A673 (cell line): Measurements from ENCODE around the gene KCNIP4. TPM values are rescaled to one million over a fixed set of nuclear protein-coding genes. Genes with fewer than 3 reads are reported as not detected.

Experiments
- BruUV-seq: library from RNA; stranded (reverse); fragments of 400-500 nt; replicated peaks from 2 replicates; lab custom pipeline; 2021; lab: Mats Ljungman, UMichigan
- CTCF ChIA-PET: fragments of 300-600 bp; sonication (Branson Sonifier 250); formaldehyde crosslinking; loops from one replicate; lab custom pipeline; 2022; ENCODE audit warnings: antibody characterized with exemption; lab: Charles Lee
- POLR2A ChIA-PET: fragments of 300-600 bp; sonication (Branson Sonifier 250); formaldehyde crosslinking; loops from one replicate; lab custom pipeline; 2022; ENCODE audit warnings: antibody characterized with exemption; ENCODE audit not compliant: low non-redundant PET; lab: Charles Lee
- DNase-seq: peaks from one replicate; pipeline ENCODE4 v3.0.0-alpha.2; 2015; ENCODE audit warnings: low spot score
- H3K27ac ChIP-seq: fragments of 200-600 bp; sonication (generic); 2 replicates; pipeline ENCODE4 v1.5.1; 2016; ENCODE audit warnings: mixed run types, low read depth, mild to moderate bottlenecking, mixed read lengths, antibody characterized with exemption, low read length; ENCODE audit not compliant: poor library complexity, severe bottlenecking
- H3K27me3 ChIP-seq: fragments of 200-600 bp; sonication (generic); replicated peaks from 2 replicates; pipeline ENCODE4 v1.6.1; 2017; ENCODE audit warnings: mixed run types, low read depth, mild to moderate bottlenecking, mixed read lengths, antibody characterized with exemption, low read length; ENCODE audit not compliant: insufficient read depth, poor library complexity
- H3K36me3 ChIP-seq: fragments of 200-600 bp; sonication (generic); 2 replicates; pipeline ENCODE4 v1.6.1; 2016; ENCODE audit warnings: mixed run types, mild to moderate bottlenecking, mixed read lengths, antibody characterized with exemption, low read length; ENCODE audit not compliant: insufficient read depth, poor library complexity, severe bottlenecking
- H3K4me1 ChIP-seq: fragments of 200-600 bp; sonication (generic); 2 replicates; pipeline ENCODE4 v1.6.1; 2017; ENCODE audit warnings: mixed run types, mild to moderate bottlenecking, mixed read lengths, antibody characterized with exemption, low read length; ENCODE audit not compliant: insufficient read depth, poor library complexity, severe bottlenecking
- H3K4me3 ChIP-seq: fragments of 200-600 bp; sonication (generic); 2 replicates; pipeline ENCODE4 v1.5.1; 2016; ENCODE audit warnings: low read depth, mixed run types, mild to moderate bottlenecking, mixed read lengths, low read length; ENCODE audit not compliant: poor library complexity, severe bottlenecking
- H3K9me3 ChIP-seq: fragments of 200-600 bp; sonication (generic); 2 replicates; pipeline ENCODE4 v1.6.1; 2016; ENCODE audit warnings: mixed run types, low read depth, mild to moderate bottlenecking, mixed read lengths, antibody characterized with exemption, low read length; ENCODE audit not compliant: poor library complexity, severe bottlenecking
- CTCF ChIP-seq: fragments of 300-800, 200-600 bp; sonication (generic); conservative IDR thresholded peaks from 2 replicates; pipeline ENCODE4 v1.5.1; 2017; ENCODE audit warnings: low read depth, mild to moderate bottlenecking, antibody characterized with exemption, low read length, moderate library complexity, mixed read lengths
- EZH2 ChIP-seq: fragments of 200-600 bp; sonication (generic); IDR thresholded peaks from 2 replicates; pipeline ENCODE4 v1.6.1; 2017; ENCODE audit warnings: borderline replicate concordance, low read depth, mild to moderate bottlenecking, mixed read lengths, antibody characterized with exemption, low read length; ENCODE audit not compliant: poor library complexity, severe bottlenecking
- intact Hi-C: fragments of 100-400 bp; cut with micrococcal nuclease; formaldehyde crosslinking; loops from one replicate; pipeline ENCODE4 v1.10.0; 2022; ENCODE audit not compliant: unreplicated experiment
- total RNA-seq: library from RNA; stranded (reverse); gene quantifications from 2 replicates; pipeline ENCODE4 v1.2.3, GENCODE V29; 2021

Gene KCNIP4
- total RNA-seq, 1 experiment from 2014 or later, result not detected

DNA sequence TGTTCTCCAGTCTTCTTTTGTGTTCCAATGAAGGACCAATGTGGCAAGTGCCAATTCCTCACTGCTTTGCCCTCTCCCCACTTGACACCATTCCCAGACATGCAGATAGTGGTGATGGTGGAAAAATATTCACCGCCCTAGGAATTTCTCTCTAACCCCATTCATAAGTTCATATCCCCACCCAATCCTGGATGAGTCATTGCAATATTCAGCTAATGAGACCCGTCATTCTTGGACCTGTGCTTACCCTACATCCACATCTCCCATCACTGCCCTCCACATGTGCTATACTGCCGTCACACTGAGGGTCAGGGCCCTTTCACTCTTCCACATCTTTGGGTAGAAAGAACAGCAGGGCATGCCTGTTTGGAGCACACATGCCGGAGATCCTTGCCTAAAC, 199.2 kb downstream of the KCNIP4 start:
- Histone ChIP-seq H3K36me3 (no peaks in the 10 kb centered on the region), H3K9me3 (no peaks in the 10 kb centered on the region), H3K4me3 (no peak overlapping the region), H3K27me3 (no peaks in the 10 kb centered on the region), H3K4me1 (no peaks in the 10 kb centered on the region), H3K27ac (no peak overlapping the region)
- no peak for DNase-seq
- no peak for TF ChIP-seq EZH2
- no peak for TF ChIP-seq CTCF
- intact Hi-C loops, result no loop called here
- POLR2A ChIA-PET, result interaction anchor here (0.8 kb wide), 1 partner anchor 25 kb away, joined by 4 read pairs; no protein-coding TSS in a partner anchor
- CTCF ChIA-PET, result no interaction called here
- no TSS peak for BruUV-seq

GRCh38 chr4:21744046-21744445, 204.5 kb downstream of the KCNIP4 start:
- no peak for DNase-seq
- POLR2A ChIA-PET, result no interaction called here
- no peaks in the 10 kb centered on the region for H3K9me3 ChIP-seq
- H3K4me1 ChIP-seq, result no peaks in the 10 kb centered on the region
- CTCF ChIA-PET, result no interaction called here
- BruUV-seq, result no TSS peak
- intact Hi-C loops, result no loop called here
- H3K4me3 ChIP-seq, result no peak overlapping the region
- H3K27me3 ChIP-seq, result no peaks in the 10 kb centered on the region
- no peaks in the 10 kb centered on the region for H3K36me3 ChIP-seq
- TF ChIP-seq EZH2, result no peak
- no peak for TF ChIP-seq CTCF
- no peak overlapping the region for H3K27ac ChIP-seq

DNA sequence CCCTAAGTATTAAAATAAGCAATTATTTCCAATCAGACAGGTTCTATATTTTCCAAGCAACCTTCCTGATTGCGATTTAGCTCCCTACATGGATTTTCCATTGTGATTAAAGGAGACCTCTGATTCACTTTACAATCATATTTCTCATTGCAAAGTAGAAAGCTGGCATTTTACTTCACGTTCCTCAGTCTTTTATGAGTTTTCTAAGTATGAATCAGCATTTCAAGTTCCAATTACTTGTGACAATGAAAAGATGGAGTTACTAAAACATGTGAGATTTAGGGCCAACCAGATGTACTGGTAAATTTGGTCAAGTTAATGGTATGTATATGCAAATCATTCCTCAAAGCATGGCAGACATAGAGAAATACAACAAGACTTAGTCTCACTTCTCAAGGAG, 206.2 kb downstream of the KCNIP4 start:
- Histone ChIP-seq H3K4me3 (no peak overlapping the region), H3K27ac (no peak overlapping the region), H3K4me1 (no peaks in the 10 kb centered on the region), H3K9me3 (no peaks in the 10 kb centered on the region), H3K36me3 (no peaks in the 10 kb centered on the region), H3K27me3 (no peaks in the 10 kb centered on the region)
- CTCF ChIA-PET, result no interaction called here
- POLR2A ChIA-PET, result no interaction called here
- BruUV-seq, result no TSS peak
- no peak for DNase-seq
- TF ChIP-seq EZH2 (no peak), CTCF (no peak)
- intact Hi-C loops, result no loop called here
